IPS-18c (cell line): Measurements from ENCODE around the gene ABCB1.

Experiments
- H3K4me3 ChIP-seq: 2 replicates; pipeline ENCODE4 v1.7.0; 2013; ENCODE audit warnings: low read depth, mild to moderate bottlenecking, low read length, moderate library complexity; ENCODE audit not compliant: insufficient read depth
- H3K9me3 ChIP-seq: one replicate; pipeline ENCODE4 v1.6.1; 2013; ENCODE audit warnings: mild to moderate bottlenecking, low read length, moderate library complexity; ENCODE audit not compliant: control insufficient read depth, insufficient read depth

Gene ABCB1

GRCh38 chr7:87543623-87544022 is 57.1 kb downstream of the ABCB1 start:
- H3K9me3 ChIP-seq = no peaks in the 10 kb centered on the region
- H3K4me3 ChIP-seq = no peak overlapping the region

GRCh38 chr7:87541648-87542047 is 59.0 kb downstream of the ABCB1 start:
- Histone ChIP-seq H3K4me3 (no peak overlapping the region), H3K9me3 (no peaks in the 10 kb centered on the region)

GRCh38 chr7:87538052-87538451 is 62.6 kb downstream of the ABCB1 start:
- Histone ChIP-seq H3K4me3 (no peak overlapping the region), H3K9me3 (no peaks in the 10 kb centered on the region)

- no peak overlapping the region for H3K4me3 ChIP-seq
- no peaks in the 10 kb centered on the region for H3K9me3 ChIP-seq
Observed at GRCh38 chr7:87534072-87534471, 66.6 kb downstream of the ABCB1 start.

- no peaks in the 10 kb centered on the region for H3K9me3 ChIP-seq
- no peak overlapping the region for H3K4me3 ChIP-seq
Observed at GRCh38 chr7:87530126-87530525, 70.6 kb downstream of the ABCB1 start.

GRCh38 chr7:87528730-87529129 is 72.0 kb downstream of the ABCB1 start:
- H3K9me3 ChIP-seq = no peaks in the 10 kb centered on the region
- H3K4me3 ChIP-seq = no peak overlapping the region

- Histone ChIP-seq H3K9me3 (no peaks in the 10 kb centered on the region), H3K4me3 (no peak overlapping the region)
Observed at GRCh38 chr7:87518735-87519134, 81.9 kb downstream of the ABCB1 start.

- Histone ChIP-seq H3K4me3 (no peak overlapping the region), H3K9me3 (no peaks in the 10 kb centered on the region)
Observed at GRCh38 chr7:87517891-87518290, 82.8 kb downstream of the ABCB1 start.

- Histone ChIP-seq H3K9me3 (no peaks in the 10 kb centered on the region), H3K4me3 (no peak overlapping the region)
Observed at GRCh38 chr7:87517136-87517815, 83.4 kb downstream of the ABCB1 start.

GRCh38 chr7:87513735-87514335 is 86.8 kb downstream of the ABCB1 start:
- no peaks in the 10 kb centered on the region for H3K9me3 ChIP-seq

GRCh38 chr7:87512906-87513305 is 87.8 kb downstream of the ABCB1 start:
- Histone ChIP-seq H3K9me3 (no peaks in the 10 kb centered on the region), H3K4me3 (no peak overlapping the region)

More at GRCh38 chr7:87513735-87514335, 86.8 kb downstream of the ABCB1 start:
- H3K4me3 ChIP-seq = no peak overlapping the region

- Histone ChIP-seq H3K4me3 (no peak overlapping the region), H3K9me3 (no peaks in the 10 kb centered on the region)
Observed at GRCh38 chr7:87511510-87511909, 89.2 kb downstream of the ABCB1 start.

- no peak overlapping the region for H3K4me3 ChIP-seq
- H3K9me3 ChIP-seq = no peaks in the 10 kb centered on the region
Observed at GRCh38 chr7:87510411-87510875, 90.2 kb downstream of the ABCB1 start.

- Histone ChIP-seq H3K4me3 (no peak overlapping the region), H3K9me3 (no peaks in the 10 kb centered on the region)
Observed at GRCh38 chr7:87507446-87507845, 93.2 kb downstream of the ABCB1 start.

GRCh38 chr7:87506246-87507180 is 94.2 kb downstream of the ABCB1 start:
- Histone ChIP-seq H3K9me3 (no peaks in the 10 kb centered on the region), H3K4me3 (no peak overlapping the region)

GRCh38 chr7:87505557-87506245 is 95.0 kb downstream of the ABCB1 start:
- H3K4me3 ChIP-seq = no peak overlapping the region

GRCh38 chr7:87505122-87505521 is 95.6 kb downstream of the ABCB1 start:
- Histone ChIP-seq H3K9me3 (no peaks in the 10 kb centered on the region), H3K4me3 (no peak overlapping the region)

More at GRCh38 chr7:87505557-87506245, 95.0 kb downstream of the ABCB1 start:
- H3K9me3 ChIP-seq = no peaks in the 10 kb centered on the region
